Glutamatergic neuron (in vitro differentiated cells): Measurements from ENCODE around the gene CNOT11. TPM values are rescaled to one million over a fixed set of nuclear protein-coding genes. Genes with fewer than 3 reads are reported as not detected.

Experiments used
- DNase-seq: peaks from one replicate; pipeline ENCODE4 v3.0.0; 2022
- H3K27ac Mint-ChIP-seq: one replicate; pipeline ENCODE4 v1.8.0; 2020; ENCODE audit warnings: mild to moderate bottlenecking, mixed read lengths, inconsistent platforms; ENCODE audit not compliant: unreplicated experiment
- H3K27me3 Mint-ChIP-seq: one replicate; pipeline ENCODE4 v1.8.0; 2020; ENCODE audit warnings: mild to moderate bottlenecking, moderate library complexity, mixed read lengths, inconsistent platforms; ENCODE audit not compliant: unreplicated experiment
- H3K36me3 Mint-ChIP-seq: one replicate; pipeline ENCODE4 v1.8.0; 2020; ENCODE audit warnings: mild to moderate bottlenecking, mixed read lengths, inconsistent platforms; ENCODE audit not compliant: unreplicated experiment
- H3K4me1 Mint-ChIP-seq: one replicate; pipeline ENCODE4 v1.8.0; 2020; ENCODE audit warnings: mild to moderate bottlenecking, low read depth, mixed read lengths, inconsistent platforms; ENCODE audit not compliant: unreplicated experiment
- H3K4me3 Mint-ChIP-seq: one replicate; pipeline ENCODE4 v1.8.0; 2020; ENCODE audit warnings: mild to moderate bottlenecking, mixed read lengths, inconsistent platforms; ENCODE audit not compliant: unreplicated experiment
- H3K9me3 Mint-ChIP-seq: one replicate; pipeline ENCODE4 v1.8.0; 2020; ENCODE audit warnings: mild to moderate bottlenecking, moderate library complexity, mixed read lengths, inconsistent platforms; ENCODE audit not compliant: unreplicated experiment
- CTCF ChIP-seq: fragments of 200-600 bp; sonication (generic); IDR thresholded peaks from one replicate; pipeline ENCODE4 v1.5.0; 2021; ENCODE audit not compliant: partially characterized antibody, unreplicated experiment
- total RNA-seq: library from RNA; stranded (reverse); fragmentation: NEBNext Ultra II Directional; extraction: Animal tissue kit (Norgen Biotek cat#: 25700); gene quantifications from one replicate; pipeline ENCODE4 v1.2.1, GENCODE V29; 2021; ENCODE audit not compliant: unreplicated experiment

Gene CNOT11
- total RNA-seq, 1 donor from 2014 or later = 35.6 TPM

- TF ChIP-seq CTCF = no peak
- Mint-ChIP-seq H3K4me1 (no peaks in the 10 kb centered on the region), H3K4me3 (no peak overlapping the region), H3K9me3 (no peaks in the 10 kb centered on the region), H3K27ac (no peak overlapping the region), H3K27me3 (peaks cover 2% of the 10 kb centered on the region), H3K36me3 (no peaks in the 10 kb centered on the region)
- no peak for DNase-seq
Observed at GRCh38 chr2:101272045-101272784, 19.5 kb downstream of the CNOT11 start.

GRCh38 chr2:101273056-101273455 is 20.4 kb downstream of the CNOT11 start:
- Mint-ChIP-seq H3K36me3 (no peaks in the 10 kb centered on the region), H3K4me3 (no peak overlapping the region)
- DNase-seq = no peak

GRCh38 chr2:101274142-101274541 is 21.5 kb downstream of the CNOT11 start:
- Mint-ChIP-seq H3K27ac (no peak overlapping the region), H3K27me3 (peaks cover 2% of the 10 kb centered on the region), H3K4me1 (no peaks in the 10 kb centered on the region), H3K9me3 (no peaks in the 10 kb centered on the region), H3K4me3 (no peak overlapping the region), H3K36me3 (no peaks in the 10 kb centered on the region)
- no peak for TF ChIP-seq CTCF
- no peak for DNase-seq

More at GRCh38 chr2:101273056-101273455, 20.4 kb downstream of the CNOT11 start:
- H3K9me3 Mint-ChIP-seq = no peaks in the 10 kb centered on the region
- H3K27ac Mint-ChIP-seq = no peak overlapping the region
- TF ChIP-seq CTCF = no peak
- H3K4me1 Mint-ChIP-seq = no peaks in the 10 kb centered on the region
- H3K27me3 Mint-ChIP-seq = peaks cover 2% of the 10 kb centered on the region

- H3K4me3 Mint-ChIP-seq = no peak overlapping the region
- no peak for DNase-seq
- no peak overlapping the region for H3K27ac Mint-ChIP-seq
- H3K4me1 Mint-ChIP-seq = no peaks in the 10 kb centered on the region
- H3K9me3 Mint-ChIP-seq = no peaks in the 10 kb centered on the region
- TF ChIP-seq CTCF = no peak
- peaks cover 2% of the 10 kb centered on the region for H3K27me3 Mint-ChIP-seq
- no peaks in the 10 kb centered on the region for H3K36me3 Mint-ChIP-seq
Observed at GRCh38 chr2:101277111-101277510, 24.4 kb downstream of the CNOT11 start.

DNA sequence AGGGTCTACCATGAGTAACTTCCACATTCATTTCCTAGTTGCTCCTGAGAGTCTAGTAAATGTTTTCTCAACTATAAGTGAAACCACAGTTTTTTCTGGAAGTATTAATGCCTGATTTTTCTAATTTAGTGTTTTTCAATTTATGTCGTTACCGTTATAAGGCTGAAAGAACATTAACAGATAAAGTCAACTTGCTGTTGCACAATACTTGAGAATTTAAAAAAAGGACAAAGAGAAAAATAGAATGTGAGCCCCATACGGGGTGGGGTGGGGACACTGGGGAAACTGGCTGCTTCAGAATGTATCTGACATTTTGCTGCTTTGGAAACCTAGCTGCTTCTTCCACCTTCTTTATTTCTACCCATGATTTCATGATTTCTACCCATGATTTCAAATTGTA is 26.2 kb downstream of the CNOT11 start:
- TF ChIP-seq CTCF = no peak
- Mint-ChIP-seq H3K9me3 (peaks cover 2% of the 10 kb centered on the region), H3K36me3 (no peaks in the 10 kb centered on the region), H3K4me1 (no peaks in the 10 kb centered on the region), H3K27ac (no peak overlapping the region), H3K4me3 (no peak overlapping the region), H3K27me3 (peaks cover 4% of the 10 kb centered on the region)
- DNase-seq = no peak
